ENCODE results near the gene SENP8.
"Not testable (repeated sequence)": the region's sequence is repeated elsewhere in the genome, so short reads cannot be mapped to it uniquely, and the experiment has no call there.

SENP8 gene

DNA sequence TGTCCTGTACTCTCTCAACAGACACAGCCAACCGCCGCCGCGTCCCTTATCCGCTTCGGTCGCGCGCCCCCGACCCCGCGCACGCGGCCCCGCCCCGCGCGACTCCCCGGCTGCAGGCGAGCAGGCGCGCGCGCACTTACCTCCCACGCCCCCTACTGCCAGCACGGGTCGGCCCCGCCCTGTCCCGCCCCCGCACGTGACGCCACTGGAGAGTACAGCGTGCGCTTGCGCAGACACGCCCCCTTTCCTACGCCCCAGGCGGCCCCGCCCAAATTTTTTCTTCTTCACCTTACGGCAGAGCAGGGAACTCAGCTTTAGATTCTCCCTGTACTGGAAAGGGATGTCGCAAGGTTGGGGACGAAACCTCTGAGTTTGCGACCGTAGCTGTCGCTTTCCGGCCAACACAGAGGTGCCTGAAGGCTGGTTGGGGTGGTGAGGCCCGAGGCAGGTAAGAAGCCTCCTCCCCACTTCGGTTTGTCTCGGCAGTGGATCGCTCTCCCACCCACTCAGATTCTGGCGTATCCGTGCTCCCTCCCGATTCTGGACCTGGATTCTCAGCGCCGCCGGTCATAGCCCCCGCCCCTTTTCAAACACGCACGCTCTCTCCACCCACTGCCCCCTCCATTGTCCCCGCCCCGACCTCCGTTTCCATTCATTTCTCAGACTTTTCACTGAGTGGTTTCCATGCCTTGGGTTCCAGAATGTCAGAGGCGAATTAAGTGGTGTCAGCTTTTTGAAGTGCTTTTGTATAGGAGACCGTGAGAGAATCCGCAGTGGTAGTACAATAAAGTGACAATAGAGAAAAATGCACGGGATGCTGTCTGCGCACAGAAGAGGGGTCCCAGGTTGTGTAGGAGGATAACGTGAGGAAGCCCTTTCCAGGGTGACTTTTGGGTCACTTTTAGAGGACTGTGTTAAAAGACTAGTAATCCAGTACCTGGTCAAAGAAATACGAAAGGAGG lies at the start of gene SENP8, which contains the start of gene MYO9A:
Gene SENP8, plus strand, starts transcription at position 387 of the 962 bp plus-strand sequence. CDS start 21,221 bp downstream, outside the sequence.
Gene MYO9A, minus strand, starts transcription at position 134 of the 962 bp plus-strand sequence. CDS start 71,587 bp downstream, outside the sequence.
- DNase-seq, result peak; percentile 98 to 100 (median 99)

DNA sequence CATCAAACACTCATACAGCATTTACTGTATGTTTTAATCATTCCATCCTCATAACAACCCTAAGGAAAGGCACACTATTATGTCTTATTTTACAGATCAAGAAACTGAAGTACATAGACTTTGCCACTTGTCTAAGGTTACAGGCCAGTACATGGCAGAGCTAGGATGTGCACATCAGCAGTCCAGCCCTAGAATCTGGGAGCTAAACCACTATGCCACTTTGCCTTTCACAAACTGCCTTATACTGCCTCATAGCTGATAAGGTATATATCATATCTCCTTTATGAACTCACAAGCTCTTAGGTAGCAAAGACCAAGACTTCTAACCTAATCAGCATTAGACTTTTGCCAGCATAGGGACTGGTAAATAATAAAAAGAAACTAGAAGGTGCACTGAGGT lies 49.3 kb upstream of the SENP8 start:
- no peak for DNase-seq

DNA sequence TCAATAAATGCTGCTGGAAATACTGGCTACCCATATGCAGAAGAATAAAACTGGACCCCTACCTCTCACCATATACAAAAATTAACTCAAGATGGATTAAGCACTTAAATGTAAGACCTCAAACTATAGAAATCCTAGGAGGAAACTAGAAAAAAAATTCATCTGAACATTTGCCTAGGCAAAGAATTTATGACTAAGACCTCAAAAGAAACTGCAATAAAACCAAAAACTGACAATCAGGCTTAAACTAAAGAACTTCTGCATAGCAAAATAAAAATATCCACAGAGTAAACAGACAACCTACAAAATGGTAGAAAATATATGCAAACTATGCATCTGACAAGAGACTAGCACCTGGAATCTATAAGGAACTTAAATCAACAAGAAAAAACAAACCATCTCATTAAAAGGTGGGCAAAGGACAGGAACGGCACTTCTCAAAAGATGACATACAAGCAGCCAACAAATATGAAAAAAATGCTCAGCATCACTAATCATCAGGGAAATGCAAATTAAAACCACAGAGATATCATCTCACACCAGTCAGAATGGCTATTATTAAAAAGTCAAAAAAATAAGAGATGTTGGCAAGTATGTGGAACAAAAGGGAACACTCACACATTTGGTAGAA lies 47.3 kb upstream of the SENP8 start:
- no peak for DNase-seq

DNA sequence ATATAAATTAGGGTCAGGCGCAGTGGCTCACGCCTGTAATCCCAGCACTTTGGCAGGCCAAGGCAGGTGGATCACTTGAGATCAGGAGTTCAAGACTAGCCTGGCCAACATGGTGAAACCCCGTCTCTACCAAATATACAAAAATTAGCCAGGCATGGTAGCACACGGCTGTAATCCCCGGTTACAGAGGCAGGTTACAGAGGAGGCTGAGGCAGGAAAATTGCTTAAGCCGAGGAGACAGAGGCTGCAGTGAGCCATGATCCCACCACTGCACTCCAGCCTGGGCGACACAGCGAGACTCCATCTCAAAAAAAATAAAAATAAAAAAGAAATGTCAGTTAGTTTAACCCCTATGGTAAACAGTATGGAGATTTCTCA lies 46.8 kb upstream of the SENP8 start:
- DNase-seq, result not testable (repeated sequence)

DNA sequence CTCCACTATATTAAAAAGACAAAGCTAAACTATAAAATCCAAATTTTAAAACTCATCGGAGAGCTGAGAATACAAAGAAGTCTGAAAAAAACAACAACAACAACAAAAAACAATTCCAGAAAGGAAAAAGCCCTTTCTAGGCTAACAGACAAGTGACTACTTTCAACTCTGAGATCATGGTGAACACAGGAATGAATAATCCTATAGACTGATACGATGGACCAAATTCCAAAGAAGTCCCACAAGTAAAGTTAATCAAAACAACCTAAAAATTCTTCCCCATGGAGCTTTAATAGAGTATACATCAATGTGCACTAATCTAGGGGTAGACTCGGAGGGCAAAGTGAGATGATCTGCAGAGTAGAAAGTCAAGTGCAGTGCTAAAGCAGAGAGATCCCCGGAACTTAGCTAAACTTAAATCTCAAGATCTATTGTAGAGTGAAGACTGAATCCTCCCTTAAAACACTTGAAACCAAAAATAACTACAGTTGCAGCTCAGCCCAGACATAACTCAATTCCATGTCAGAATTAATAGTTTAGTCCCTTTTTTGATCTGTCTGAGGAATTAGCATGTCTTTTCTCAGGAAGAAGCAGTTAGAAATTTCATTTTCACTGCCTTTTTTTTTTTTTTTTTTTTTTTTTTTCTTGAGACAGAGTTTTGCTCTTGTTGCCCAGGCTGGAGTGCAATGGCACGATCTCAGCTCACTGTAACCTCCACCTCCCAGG lies 43.7 kb upstream of the SENP8 start:
- DNase-seq, result no peak

DNA sequence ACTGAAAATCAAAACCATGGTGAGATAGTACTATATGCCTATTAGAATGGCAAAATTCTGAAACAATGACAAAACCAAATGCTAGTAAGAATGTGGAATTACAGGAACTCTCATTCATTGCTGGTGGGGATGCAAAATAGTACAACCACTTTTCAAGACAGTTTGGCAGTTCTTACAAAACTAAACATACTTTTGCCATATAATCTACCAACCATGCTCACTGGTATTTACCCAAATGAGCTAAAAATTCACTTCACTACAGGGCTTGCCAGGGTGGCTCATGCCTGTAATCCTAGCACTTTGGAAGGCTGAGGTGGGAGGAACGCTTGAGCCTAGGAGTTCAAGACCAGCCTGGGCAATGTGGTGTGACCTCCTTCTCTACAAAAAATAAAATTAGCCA lies 40.3 kb upstream of the SENP8 start:
- no peak for DNase-seq

DNA sequence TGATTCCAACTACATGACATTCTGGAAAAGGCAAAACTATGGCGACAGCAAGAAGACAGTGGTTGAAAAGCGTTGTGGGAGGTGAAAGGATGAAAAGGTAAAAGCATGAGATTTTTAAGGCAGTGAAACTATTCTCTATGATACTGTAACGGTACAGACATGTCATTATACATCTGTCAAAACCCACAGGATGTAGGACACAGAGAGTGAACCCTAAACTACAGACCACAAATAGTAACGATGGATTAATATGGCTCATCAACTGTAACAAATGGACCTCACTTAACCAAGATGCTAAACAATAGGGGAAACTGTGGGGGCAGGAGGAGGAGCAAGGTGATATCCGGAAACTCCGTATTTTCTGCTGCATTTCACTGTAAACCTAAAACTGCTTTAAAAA lies 39.3 kb upstream of the SENP8 start:
- no peak for DNase-seq

DNA sequence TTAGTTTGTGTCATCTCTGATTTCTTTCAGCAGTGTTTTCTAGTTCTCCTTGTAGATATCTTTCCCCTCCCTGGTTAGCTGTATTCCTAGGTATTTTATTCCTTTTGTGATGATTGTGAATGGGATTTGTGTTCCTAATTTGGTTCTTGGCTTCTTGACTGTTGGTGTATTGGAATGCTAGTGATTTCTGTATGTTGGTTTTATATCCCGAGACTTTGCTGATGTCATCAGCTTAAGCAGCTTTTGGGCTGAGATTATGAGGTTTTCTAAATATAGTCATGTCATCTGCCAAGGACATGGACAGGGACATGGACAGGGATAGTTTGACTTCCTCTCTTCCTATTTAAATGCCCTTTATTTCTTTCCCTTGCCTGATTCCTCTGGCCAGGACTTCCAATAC lies 36.0 kb upstream of the SENP8 start:
- no peak for DNase-seq

DNA sequence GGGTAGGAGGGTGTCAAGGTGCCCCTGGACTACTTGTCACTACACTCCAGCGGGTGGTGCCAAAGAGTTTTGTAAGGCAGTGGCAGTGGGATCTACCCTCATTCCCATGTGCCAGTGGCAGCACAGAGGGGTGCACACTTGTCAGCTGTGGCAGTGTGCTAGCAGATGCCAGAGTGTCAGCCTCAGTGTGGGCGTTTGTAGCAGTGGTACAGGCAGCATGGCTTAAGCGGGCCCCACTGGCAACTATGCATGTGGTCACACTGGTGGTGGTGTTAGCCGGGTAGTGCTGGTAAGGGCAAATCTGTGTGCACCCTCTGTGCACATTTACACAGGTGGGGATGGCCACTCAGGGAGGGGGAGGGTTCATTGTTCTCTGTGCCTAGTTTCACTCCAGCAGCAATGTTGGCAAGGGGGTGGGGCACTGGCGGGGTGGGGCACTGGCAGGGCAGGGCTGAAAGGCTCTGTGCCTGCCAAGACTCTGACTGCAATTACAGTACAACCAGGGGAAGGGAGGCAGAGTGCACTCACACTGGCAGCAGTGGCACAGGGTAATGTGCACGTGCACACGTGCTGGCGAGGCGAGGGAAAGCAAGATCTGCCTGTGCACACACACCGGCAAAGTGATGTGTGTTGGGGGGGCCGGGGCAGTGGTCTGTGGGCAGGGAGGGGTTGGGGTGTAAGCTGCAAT lies 32.0 kb upstream of the SENP8 start:
- DNase-seq, result no peak

DNA sequence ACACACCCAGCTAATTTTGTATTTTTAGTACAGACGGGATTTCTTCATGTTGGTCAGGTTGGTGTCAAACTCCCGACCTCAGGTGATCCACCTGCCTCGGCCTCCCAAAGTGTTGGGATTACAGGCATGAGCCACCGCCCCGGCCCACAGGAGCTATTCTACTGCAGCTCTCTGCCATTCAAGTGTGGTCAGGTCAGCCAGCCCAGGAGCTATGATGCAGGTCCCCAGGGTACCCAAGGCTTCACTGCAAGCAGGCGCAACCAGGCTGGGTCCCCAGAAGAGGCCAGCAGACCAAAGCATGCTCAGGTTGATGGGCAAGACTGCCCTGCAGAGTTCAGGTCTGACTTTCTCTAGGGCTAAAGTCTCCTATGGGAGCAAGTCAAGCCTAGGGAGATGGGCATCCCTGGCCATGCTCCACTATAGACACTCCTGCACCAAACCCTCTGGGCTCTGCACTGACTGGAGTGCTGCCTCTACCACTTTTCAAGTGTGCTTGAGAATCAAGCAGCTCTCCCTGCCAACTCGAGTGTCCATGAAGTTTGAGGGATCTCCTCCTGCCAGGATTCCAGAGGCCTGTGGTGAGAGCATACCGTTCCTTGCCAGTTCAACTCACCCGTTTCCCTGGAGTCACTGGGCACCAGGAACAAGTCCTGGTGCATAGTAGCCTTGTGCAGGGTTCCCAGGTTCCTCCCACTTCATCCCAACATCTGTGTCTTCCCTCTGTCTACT lies 31.1 kb upstream of the SENP8 start:
- DNase-seq, result peak in 1 of 3 experiments; percentile 9

DNA sequence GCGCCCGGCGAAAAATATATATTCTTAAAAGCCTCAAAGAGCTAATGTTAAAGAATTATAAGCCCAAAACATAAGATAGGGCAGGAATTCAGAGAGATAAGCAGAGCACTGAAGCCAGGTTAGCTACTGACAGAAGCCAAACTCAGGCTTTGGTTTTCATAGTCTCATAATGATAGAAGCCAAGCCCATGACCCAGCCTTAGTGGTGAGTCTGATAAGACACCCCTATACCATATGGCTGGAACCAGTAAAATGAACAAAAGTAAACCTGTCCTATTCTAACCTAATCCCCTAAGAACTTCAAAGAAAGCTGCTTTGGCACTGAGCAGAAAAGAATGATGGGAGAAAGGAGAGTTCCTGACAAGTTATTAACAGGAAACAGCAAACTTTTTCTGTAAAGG lies 26.2 kb upstream of the SENP8 start:
- no peak for DNase-seq

DNA sequence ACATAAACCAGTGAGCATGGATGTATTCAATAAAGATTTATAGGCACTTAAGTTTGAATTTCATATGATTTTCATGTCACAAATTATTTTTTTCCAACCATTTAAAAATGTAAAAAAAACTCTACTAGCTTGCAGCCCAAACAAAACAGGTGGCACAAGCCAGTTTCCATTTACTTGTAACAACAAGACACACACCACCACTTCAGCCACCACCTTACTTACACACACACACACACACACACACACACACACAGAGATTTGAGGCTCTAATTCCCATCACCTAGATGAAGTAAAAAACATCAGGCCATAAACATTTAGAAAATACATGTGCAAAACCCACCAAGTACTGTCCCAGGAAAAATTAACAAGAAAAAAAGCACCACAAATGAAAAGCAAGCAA lies 25.5 kb upstream of the SENP8 start:
- no peak for DNase-seq

DNA sequence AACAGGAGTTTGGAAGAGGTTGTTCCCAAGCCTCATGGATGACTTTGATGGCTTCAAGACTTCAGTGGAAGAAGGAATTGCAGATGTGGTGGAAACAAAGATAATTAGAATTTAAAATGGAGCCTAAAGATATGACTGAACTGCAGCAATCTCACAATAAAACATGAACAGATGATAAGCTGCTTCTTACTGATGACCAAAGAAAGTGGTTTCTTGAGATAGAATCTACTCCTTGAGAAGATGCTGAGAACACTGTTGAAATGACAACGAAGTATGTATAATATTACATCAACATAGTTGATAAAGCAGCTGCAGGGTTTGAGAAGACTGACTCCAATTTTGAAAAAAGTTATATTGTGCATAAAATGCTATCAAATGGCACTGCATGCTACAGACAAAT lies 21.4 kb upstream of the SENP8 start:
- DNase-seq, result no peak

DNA sequence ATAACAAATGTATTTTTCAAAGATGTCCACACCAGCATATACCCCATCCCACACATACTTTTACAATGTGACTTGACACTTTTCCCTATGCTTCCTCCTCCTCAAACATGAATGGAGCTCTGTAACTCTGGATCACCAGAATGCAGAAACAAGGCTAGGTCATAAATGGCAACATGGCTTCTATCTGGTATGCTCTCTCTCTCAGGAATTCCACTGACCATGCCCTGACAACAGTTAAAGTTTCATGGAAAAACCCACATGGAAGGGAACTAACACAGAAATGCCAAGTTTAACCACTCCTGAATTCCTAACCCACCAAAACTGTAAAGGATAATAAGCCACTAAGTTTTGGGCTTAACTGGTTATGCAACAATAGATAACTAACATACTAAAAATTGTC lies 20.2 kb upstream of the SENP8 start:
- no peak for DNase-seq

DNA sequence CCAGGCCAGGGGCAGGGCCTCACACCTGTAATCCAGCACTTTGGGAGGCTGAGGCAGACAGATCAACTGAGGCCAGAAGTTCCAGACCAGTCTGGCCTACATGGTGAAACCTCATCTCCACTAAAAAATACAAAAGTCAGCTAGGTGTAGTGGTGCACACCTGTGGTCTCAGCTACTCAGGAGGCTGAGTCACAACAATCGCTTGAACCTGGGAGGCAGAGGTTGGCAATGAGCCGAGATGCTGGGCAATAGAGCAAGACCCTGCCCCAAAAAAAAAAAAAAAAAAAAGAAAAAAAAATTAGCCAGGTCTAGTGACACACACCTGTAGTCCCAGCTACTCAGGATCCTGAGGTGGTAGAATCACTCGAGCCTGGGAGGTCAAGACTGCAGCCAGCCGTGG lies 19.0 kb upstream of the SENP8 start:
- DNase-seq, result no peak

DNA sequence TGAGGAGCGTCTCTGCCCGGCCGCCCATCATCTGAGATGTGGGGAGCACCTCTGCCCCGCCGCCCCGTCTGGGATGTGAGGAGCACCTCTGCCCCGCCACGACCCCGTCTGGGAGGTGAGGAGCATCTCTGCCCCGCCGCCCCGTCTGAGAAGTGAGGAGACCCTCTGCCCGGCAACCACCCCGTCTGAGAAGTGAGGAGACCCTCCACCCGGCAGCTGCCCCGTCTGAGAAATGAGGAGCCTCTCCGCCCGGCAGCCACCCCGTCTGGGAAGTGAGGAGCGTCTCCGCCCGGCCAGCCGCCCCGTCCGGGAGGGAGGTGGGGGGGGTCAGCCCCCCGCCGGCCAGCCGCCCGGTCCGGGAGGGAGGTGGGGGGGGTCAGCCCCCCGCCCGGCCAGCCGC lies 17.7 kb upstream of the SENP8 start:
- DNase-seq, result not testable (repeated sequence)

DNA sequence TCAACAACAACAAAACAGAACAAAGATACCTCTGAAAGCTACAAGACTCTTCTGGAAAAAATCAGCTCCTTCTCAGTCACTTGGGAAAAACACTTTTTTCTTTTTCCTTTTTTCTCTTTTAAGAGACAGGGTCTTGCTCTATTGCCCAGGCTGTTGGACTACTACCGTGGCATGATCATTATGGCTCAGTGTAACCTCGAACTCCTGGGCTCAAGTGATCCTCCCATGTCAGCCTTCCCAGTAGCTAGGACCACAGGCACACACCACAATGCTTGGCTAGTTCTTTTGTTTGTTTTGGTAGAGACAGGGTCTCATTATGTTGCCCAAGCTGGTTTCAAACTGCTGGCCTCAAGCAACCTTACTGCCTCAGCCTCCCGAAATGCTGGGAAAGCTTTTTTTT lies 13.1 kb upstream of the SENP8 start:
- no peak for DNase-seq

DNA sequence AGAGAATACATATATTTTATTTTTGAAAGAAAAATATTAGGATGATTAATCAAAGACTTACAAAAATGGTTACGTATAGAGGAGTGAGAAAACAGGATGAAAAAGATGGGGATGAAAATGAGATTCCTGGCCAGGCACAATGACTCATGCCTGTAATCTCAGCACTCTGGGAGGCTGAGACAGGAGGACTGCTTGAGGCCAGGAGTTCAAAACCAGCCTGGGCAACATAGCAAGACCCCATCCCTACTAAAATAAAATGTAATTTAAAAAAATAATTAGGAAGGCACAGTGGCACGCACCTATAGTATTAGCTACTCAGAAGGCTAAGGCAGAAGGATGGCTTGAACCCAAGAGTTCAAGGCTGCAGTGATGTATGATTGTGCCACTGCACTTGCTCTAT lies 12.1 kb upstream of the SENP8 start:
- DNase-seq, result no peak

DNA sequence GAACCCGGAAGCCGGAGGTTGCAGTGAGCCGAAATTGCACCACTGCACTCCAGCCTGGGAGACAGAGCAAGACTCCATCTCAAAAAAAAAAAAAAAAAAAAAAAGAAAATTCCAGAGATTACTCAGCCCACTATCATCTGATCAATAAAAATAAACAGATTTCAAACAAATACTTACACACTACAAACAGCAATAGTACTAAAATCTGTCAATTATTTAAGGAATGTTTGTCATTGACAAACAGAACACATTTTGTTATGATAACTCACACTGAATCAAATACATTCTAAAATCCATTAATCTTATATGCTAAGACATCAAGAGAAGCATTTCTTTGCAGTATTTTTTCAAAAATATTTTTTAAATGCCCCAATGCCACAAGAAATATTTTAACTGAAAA lies 7.8 kb upstream of the SENP8 start:
- DNase-seq, result no peak

DNA sequence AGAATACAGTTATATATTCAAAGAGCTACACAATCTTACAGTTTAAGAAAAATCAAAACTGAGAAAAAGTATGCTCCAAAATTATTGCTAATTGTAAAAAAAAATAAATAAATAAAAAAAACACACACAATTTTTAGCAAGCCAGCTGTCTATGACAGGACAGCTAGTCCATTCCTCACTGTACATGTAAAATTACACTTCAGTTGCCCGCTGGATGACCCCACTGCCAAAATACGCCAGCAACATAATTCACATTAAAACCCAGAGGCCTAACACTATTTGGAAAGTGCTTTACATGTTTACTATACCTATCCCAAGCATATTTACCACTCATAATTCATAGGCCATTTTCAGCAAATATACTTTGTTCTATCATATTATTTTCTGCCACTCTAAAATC lies 6.1 kb upstream of the SENP8 start:
- no peak for DNase-seq

DNA sequence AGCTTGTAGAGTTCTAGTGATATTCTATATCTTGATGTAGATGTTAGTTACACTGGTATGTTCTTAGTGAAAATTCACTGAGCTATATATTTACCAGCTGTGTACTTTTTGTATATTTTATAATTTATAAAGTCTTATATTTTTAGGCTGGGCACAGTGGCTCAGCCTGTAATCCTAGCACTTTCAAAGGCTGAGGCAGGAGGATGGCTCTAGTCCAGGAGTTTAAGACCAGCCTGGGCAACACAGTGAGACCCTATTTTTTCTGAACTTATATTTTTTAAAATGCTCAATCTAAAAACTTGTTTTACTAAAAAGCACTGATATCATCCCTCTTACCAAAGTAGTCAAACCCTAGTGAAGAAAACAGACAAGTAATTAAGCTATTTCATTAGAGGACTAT lies 5.4 kb upstream of the SENP8 start:
- no peak for DNase-seq

DNA sequence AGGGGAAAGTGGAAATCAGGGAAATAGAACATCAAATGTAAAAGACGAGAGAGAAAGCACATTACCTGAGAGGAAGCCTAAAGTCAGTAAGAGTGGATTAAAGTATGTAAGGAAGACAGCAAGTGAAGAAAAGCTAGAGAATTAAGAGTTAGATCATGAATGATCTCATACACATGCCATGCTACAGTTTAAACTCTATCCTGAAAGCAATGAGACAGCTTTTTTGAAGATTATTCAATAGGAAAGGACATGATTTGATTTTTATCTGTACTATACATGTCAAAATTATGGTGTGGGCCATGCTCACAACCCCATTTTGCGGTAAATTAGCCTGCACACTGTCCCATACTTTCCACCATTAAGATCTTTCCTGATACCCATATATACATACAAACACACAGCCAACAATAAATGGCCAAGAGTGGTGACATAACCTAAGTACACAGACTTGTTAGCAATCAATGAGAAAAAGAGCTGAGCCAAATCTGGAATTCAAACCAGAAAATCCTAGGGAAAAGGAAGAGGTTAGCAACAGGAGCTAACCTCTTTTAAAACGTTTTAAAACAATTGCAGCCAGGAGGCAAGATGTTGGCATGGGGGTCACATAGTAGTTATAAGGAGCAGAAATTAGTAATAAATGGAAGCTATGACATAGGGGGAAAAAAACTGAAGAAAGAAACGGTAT lies 4.7 kb upstream of the SENP8 start:
- DNase-seq, result no peak

All from NCI-H1417 (cell line).